ENCODE data around the gene CUL1. TPM values are rescaled to one million over a fixed set of nuclear protein-coding genes. Genes with fewer than 3 reads are reported as not detected.

CUL1 gene
- total and polyA plus RNA-seq, 9 donors = 31.9 to 51.3 (median 40.2) TPM

DNA sequence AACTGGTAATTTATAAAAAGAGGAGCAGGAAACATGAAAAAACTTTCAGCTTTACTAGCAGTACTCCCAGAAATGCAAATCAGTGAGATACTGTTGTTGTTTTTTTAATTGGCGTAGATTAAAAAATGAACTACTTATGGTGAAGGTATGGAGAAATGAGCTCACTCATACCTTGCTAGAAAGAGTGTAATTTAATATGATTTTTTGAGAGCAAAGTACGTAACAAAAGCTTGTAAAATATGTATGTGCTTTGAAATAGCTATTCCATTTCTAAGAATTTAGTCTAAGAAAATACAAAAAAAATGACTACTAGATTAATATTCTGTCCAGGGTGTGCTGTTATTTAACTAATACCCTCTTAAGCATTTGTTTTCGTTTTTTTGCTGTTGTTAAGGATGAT, 5.5 kb downstream of the CUL1 start:
- Histone ChIP-seq H3K4me3 (no peak overlapping the region), H3K27me3 (no peaks in the 10 kb centered on the region), H3K27ac (no peak overlapping the region), H3K4me1 (ENCODE audit: insufficient read depth) (peaks cover 27% of the 10 kb centered on the region), H3K36me3 (no peaks in the 10 kb centered on the region), H3K9me3 (no peaks in the 10 kb centered on the region)
- intact Hi-C loops (cut with DNase I) = no loop called here
- WGBS, 3 donors = 61 to 69% (median 64%) methylated on average over 3 of the region's 3 CpGs
- DNase-seq = no peak
- TF ChIP-seq EP300 (IDR thresholded peaks at IDR 0.05) (no peak), POLR2A (IDR thresholded peaks at IDR 0.05) (no peak)
- TF ChIP-seq, protein P1, sequence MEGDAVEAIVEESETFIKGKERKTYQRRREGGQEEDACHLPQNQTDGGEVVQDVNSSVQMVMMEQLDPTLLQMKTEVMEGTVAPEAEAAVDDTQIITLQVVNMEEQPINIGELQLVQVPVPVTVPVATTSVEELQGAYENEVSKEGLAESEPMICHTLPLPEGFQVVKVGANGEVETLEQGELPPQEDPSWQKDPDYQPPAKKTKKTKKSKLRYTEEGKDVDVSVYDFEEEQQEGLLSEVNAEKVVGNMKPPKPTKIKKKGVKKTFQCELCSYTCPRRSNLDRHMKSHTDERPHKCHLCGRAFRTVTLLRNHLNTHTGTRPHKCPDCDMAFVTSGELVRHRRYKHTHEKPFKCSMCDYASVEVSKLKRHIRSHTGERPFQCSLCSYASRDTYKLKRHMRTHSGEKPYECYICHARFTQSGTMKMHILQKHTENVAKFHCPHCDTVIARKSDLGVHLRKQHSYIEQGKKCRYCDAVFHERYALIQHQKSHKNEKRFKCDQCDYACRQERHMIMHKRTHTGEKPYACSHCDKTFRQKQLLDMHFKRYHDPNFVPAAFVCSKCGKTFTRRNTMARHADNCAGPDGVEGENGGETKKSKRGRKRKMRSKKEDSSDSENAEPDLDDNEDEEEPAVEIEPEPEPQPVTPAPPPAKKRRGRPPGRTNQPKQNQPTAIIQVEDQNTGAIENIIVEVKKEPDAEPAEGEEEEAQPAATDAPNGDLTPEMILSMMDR (IDR thresholded peaks at IDR 0.05) = no peak

DNA sequence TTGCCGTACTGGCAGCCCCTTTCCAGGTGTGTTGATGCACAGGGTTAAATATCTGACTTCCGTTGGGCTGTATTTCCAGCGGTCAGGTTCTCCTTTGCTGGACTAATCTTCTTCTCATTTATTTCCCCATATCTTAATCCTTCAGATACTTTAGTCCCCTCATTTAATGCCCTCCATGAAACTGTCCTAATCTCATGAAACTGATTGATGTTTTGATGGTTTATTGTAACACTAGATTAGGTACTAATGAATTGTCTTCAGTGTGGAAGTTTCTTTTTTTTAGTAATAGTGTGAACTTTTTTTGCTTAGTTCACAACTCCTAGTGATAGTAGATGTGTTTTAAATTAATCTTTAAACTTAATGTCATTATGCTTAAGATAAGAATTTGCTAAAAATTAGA, 6.3 kb downstream of the CUL1 start:
- no peak for DNase-seq
- Histone ChIP-seq H3K4me1 (ENCODE audit: insufficient read depth) (peaks cover 27% of the 10 kb centered on the region), H3K4me3 (no peak overlapping the region), H3K27me3 (no peaks in the 10 kb centered on the region), H3K9me3 (no peaks in the 10 kb centered on the region), H3K36me3 (no peaks in the 10 kb centered on the region), H3K27ac (no peak overlapping the region)
- TF ChIP-seq EP300 (IDR thresholded peaks at IDR 0.05) (no peak), POLR2A (IDR thresholded peaks at IDR 0.05) (no peak)
- TF ChIP-seq, protein P1 (IDR thresholded peaks at IDR 0.05) = no peak
- WGBS, 3 donors = 44 to 55% (median 53%) methylated on average over 3 of the region's 3 CpGs
- intact Hi-C loops (cut with DNase I) = no loop called here

DNA sequence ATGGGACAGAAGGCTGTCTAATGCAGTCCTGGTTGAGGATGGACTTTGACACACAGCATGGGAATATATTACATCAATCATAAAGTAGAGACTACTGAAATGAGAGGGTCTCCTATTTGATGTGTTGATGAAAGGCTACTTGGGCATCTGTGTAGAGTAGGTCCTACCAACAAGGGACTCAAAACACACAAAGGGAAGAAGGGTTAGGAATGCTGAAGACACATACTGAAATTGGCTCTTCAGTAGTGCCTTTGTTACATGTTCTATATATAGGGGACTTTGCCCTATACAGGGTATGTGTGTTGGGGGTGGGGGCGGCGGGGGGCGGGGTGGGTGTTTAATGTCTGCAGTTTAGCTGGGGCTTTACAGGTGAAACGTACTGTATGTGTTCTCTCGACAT, 7.7 kb downstream of the CUL1 start:
- H3K36me3 ChIP-seq = no peaks in the 10 kb centered on the region
- no peak overlapping the region for H3K4me3 ChIP-seq
- no peaks in the 10 kb centered on the region for H3K9me3 ChIP-seq
- no peak for DNase-seq
- 82 to 91% (median 88%) methylated on average over 5 of the region's 5 CpGs for WGBS, 3 donors
- no peaks in the 10 kb centered on the region for H3K27me3 ChIP-seq
- H3K27ac ChIP-seq = no peak overlapping the region
- peaks cover 26% of the 10 kb centered on the region for H3K4me1 ChIP-seq (ENCODE audit: insufficient read depth)
- intact Hi-C loops (cut with DNase I) = no loop called here
- TF ChIP-seq, protein P1 (IDR thresholded peaks at IDR 0.05) = no peak
- no peak for TF ChIP-seq EP300 (IDR thresholded peaks at IDR 0.05)
- TF ChIP-seq POLR2A (IDR thresholded peaks at IDR 0.05) = no peak

DNA sequence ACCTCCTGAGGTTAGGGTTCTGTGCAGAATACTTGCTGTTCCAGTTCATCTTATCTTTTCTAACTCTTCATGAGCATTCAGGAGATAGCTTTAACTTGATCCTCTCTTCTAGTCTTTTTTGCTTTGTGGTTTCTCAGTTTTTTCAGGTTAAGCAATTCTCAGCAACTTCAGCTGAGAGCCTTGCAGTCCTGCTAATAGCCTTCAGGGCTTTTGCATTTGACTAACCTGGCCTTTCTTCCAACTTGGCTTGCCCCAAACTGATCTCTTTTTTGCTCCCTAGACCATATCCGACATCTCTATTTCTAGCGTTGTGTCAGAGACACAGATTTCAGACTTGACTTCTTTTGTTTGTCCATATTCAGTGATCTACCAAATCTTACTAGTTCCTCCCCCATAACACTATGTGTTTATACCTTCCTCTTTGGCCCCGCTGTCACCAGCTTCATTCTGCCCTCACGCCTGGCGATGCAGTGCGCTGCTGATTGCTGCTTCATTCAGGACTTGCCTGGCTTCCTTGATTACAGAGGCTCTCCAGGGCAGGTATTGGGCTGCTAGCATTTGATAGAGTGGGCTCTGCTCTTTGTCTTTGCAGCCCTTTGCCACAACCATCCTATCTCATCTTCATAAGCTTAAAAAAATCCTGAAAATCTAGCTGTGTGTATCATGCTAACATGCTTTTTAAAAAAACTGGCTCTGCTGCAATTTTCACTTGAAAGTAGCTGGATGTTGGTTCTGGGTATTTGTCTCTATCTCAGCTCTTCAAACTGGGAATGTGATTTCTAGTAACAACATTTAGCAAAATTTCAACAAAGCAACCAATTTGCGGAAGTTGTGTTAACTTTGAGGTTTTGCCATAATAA, 9.6 kb downstream of the CUL1 start:
- intact Hi-C loops (cut with DNase I) = no loop called here
- DNase-seq = no peak
- Histone ChIP-seq H3K9me3 (no peaks in the 10 kb centered on the region), H3K27ac (no peak overlapping the region), H3K4me3 (no peak overlapping the region), H3K4me1 (ENCODE audit: insufficient read depth) (peaks cover 19% of the 10 kb centered on the region), H3K36me3 (no peaks in the 10 kb centered on the region), H3K27me3 (no peaks in the 10 kb centered on the region)
- TF ChIP-seq POLR2A (IDR thresholded peaks at IDR 0.05) = no peak
- TF ChIP-seq, protein P1 (IDR thresholded peaks at IDR 0.05) = no peak
- TF ChIP-seq EP300 (IDR thresholded peaks at IDR 0.05) = no peak
- 66 to 76% (median 66%) methylated on average over 7 of the region's 7 CpGs for WGBS, 3 donors

Measured in ovary (tissue), 9 donors.